Skeletal muscle tissue (tissue), 4 donors: ENCODE results near the gene SCML2. TPM values are rescaled to one million over a fixed set of nuclear protein-coding genes. Genes with fewer than 3 reads are reported as not detected.
"Not testable (repeated sequence)": the region's sequence is repeated elsewhere in the genome, so short reads cannot be mapped to it uniquely, and the experiment has no call there.

Experiments
- H3K27ac ChIP-seq: one replicate; pipeline ENCODE4 v1.7.0; 2013; ENCODE audit warnings: mild to moderate bottlenecking, low read depth, low read length, inconsistent platforms
- H3K27me3 ChIP-seq, 3 donors: one replicate each; pipeline ENCODE4 v1.7.0; 2013; ENCODE audit warnings: low read length in 3 of 3; ENCODE audit not compliant: control insufficient read depth in 3 of 3, insufficient read depth in 3 of 3
- H3K36me3 ChIP-seq, 3 donors: one replicate each; pipeline ENCODE4 v1.7.0; 2013; ENCODE audit warnings: low read length in 3 of 3; ENCODE audit not compliant: control insufficient read depth in 3 of 3, insufficient read depth in 3 of 3
- H3K4me1 ChIP-seq, 3 donors: one replicate each; pipeline ENCODE4 v1.7.0; 2013; ENCODE audit warnings: low read length in 3 of 3, mild to moderate bottlenecking in 3 of 3; ENCODE audit not compliant: control insufficient read depth in 3 of 3, insufficient read depth in 3 of 3
- H3K4me3 ChIP-seq, 3 donors: one replicate each; pipeline ENCODE4 v1.7.0; 2013; ENCODE audit warnings: low read length in 3 of 3
- H3K9ac ChIP-seq, 3 donors: one replicate each; pipeline ENCODE4 v1.7.0; 2013; ENCODE audit warnings: low read length in 3 of 3, mild to moderate bottlenecking in 3 of 3, moderate library complexity in 2 of 3, low read depth in 1 of 3
- H3K9me3 ChIP-seq, 3 donors: one replicate each; pipeline ENCODE4 v1.7.0; 2013; ENCODE audit warnings: low read length in 3 of 3; ENCODE audit not compliant: control insufficient read depth in 3 of 3
- total RNA-seq: library from RNA; depleted of rRNA; stranded (reverse); fragments of >200 nt; gene quantifications from one replicate; pipeline ENCODE4 v1.2.3, GENCODE V29; 2014
- donor health status: Osteomylitis.

Gene SCML2
- total RNA-seq, result 7.3 TPM

- no peak within 1 kb of the TSS for H3K27ac ChIP-seq
- peak within 1 kb of the TSS in 1 of 3 donors; percentile 50 for H3K9ac ChIP-seq
- peak within 1 kb of the TSS; percentile 63 to 67 (median 65) for H3K4me3 ChIP-seq
- H3K36me3 ChIP-seq, result no peaks in the 10 kb centered on the region
- peaks cover 0 to 3% (median 0%) of the 10 kb centered on the region in 3 donors for H3K27me3 ChIP-seq
- no peaks in the 10 kb centered on the region for H3K9me3 ChIP-seq
- H3K4me1 ChIP-seq, result peaks cover 0 to 3% (median 0%) of the 10 kb centered on the region in 3 donors
These were observed at the start of gene SCML2 for GRCh38 chrX:18354369-18355223. SCML2 (minus strand) TSS chrX:18354688; CDS start chrX:18334071, 20,617 bp downstream.

- Histone ChIP-seq H3K36me3 (no peaks in the 10 kb centered on the region), H3K9me3 (peaks cover 0 to 3% (median 0%) of the 10 kb centered on the region in 3 donors), H3K4me3 (no peak overlapping the region), H3K4me1 (no peaks in the 10 kb centered on the region), H3K9ac (no peak overlapping the region), H3K27ac (no peak overlapping the region), H3K27me3 (peaks cover 0 to 4% (median 0%) of the 10 kb centered on the region in 3 donors)
These were observed 47.3 kb upstream of the SCML2 start for GRCh38 chrX:18401848-18402213.

GRCh38 chrX:18394477-18394876, 40.0 kb upstream of the SCML2 start:
- no peak overlapping the region for H3K9ac ChIP-seq
- no peaks in the 10 kb centered on the region for H3K4me1 ChIP-seq
- no peaks in the 10 kb centered on the region for H3K36me3 ChIP-seq
- H3K9me3 ChIP-seq, result no peaks in the 10 kb centered on the region
- H3K4me3 ChIP-seq, result no peak overlapping the region
- H3K27me3 ChIP-seq, result no peaks in the 10 kb centered on the region
- H3K27ac ChIP-seq, result no peak overlapping the region

- no peaks in the 10 kb centered on the region for H3K9me3 ChIP-seq
- H3K36me3 ChIP-seq, result no peaks in the 10 kb centered on the region
- H3K4me1 ChIP-seq, result no peaks in the 10 kb centered on the region
- peaks cover 0 to 4% (median 0%) of the 10 kb centered on the region in 3 donors for H3K27me3 ChIP-seq
- no peak overlapping the region for H3K27ac ChIP-seq
- no peak overlapping the region for H3K4me3 ChIP-seq
- H3K9ac ChIP-seq, result no peak overlapping the region
These were observed 36.6 kb upstream of the SCML2 start for GRCh38 chrX:18390941-18391538.

- H3K4me3 ChIP-seq, result no peak overlapping the region
- no peaks in the 10 kb centered on the region for H3K4me1 ChIP-seq
- no peak overlapping the region for H3K9ac ChIP-seq
- H3K36me3 ChIP-seq, result no peaks in the 10 kb centered on the region
- H3K27ac ChIP-seq, result no peak overlapping the region
- H3K27me3 ChIP-seq, result peaks cover 0 to 4% (median 0%) of the 10 kb centered on the region in 3 donors
- no peaks in the 10 kb centered on the region for H3K9me3 ChIP-seq
These were observed 35.5 kb upstream of the SCML2 start for GRCh38 chrX:18389966-18390365.

- Histone ChIP-seq H3K4me1 (no peaks in the 10 kb centered on the region), H3K9ac (no peak overlapping the region), H3K27ac (no peak overlapping the region), H3K36me3 (no peaks in the 10 kb centered on the region), H3K27me3 (no peaks in the 10 kb centered on the region), H3K9me3 (no peaks in the 10 kb centered on the region), H3K4me3 (no peak overlapping the region)
These were observed 23.3 kb upstream of the SCML2 start for GRCh38 chrX:18377796-18378195.

- H3K9me3 ChIP-seq, H3K4me1 ChIP-seq, H3K4me3 ChIP-seq, H3K9ac ChIP-seq, H3K27ac ChIP-seq, H3K27me3 ChIP-seq, H3K36me3 ChIP-seq: not testable (repeated sequence)
These were observed 20.8 kb upstream of the SCML2 start for GRCh38 chrX:18375131-18375805.

GRCh38 chrX:18369096-18369495, 14.6 kb upstream of the SCML2 start:
- H3K27me3 ChIP-seq, H3K4me3 ChIP-seq, H3K36me3 ChIP-seq, H3K9me3 ChIP-seq, H3K27ac ChIP-seq, H3K9ac ChIP-seq, H3K4me1 ChIP-seq: not testable (repeated sequence)

- no peaks in the 10 kb centered on the region for H3K36me3 ChIP-seq
- no peak overlapping the region for H3K4me3 ChIP-seq
- no peaks in the 10 kb centered on the region for H3K4me1 ChIP-seq
- H3K9me3 ChIP-seq, result no peaks in the 10 kb centered on the region
- H3K27ac ChIP-seq, result no peak overlapping the region
- H3K27me3 ChIP-seq, result no peaks in the 10 kb centered on the region
- H3K9ac ChIP-seq, result no peak overlapping the region
These were observed 13.9 kb upstream of the SCML2 start for GRCh38 chrX:18368402-18368801.

DNA sequence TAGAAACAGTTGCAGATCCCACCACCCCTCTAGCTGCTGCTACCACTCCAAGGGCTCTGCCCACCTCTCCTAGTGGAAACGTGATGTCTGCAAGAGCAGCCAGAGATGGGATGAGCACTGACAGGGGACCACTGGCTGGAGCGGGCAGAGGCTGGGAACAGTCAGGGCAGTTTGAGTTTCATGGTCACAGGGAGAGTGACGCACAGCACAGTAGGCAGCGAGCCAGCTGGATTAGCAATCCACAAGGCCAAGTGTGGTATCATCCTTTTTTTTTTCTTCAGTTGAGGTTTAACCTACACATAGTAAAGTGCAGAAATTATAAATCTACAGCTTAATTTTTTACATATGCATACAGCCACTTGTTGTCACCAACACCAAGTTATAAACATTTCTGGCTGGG, 6.4 kb upstream of the SCML2 start:
- H3K27ac ChIP-seq, result no peak overlapping the region
- H3K9me3 ChIP-seq, result no peaks in the 10 kb centered on the region
- no peak overlapping the region for H3K4me3 ChIP-seq
- H3K27me3 ChIP-seq, result no peaks in the 10 kb centered on the region
- H3K36me3 ChIP-seq, result no peaks in the 10 kb centered on the region
- H3K4me1 ChIP-seq, result no peaks in the 10 kb centered on the region
- no peak overlapping the region for H3K9ac ChIP-seq
